Esophagus muscularis mucosa (tissue), 4 donors: ENCODE results near the gene CLEC19A. TPM values are rescaled to one million over a fixed set of nuclear protein-coding genes. Genes with fewer than 3 reads are reported as not detected.

Experiments used
- DNase-seq: peaks from one replicate; pipeline ENCODE4 v3.0.0-alpha.2; 2017; ENCODE audit errors: extremely low spot score
- H3K27ac ChIP-seq, 4 donors: fragments of 200-600 bp; sonication (generic); replicated peaks in 1 of 4; 1 replicate in 3 of 4; 2 replicates in 1 of 4; pipeline ENCODE4 v1.5.1; 2016 to 2019; ENCODE audit warnings: mild to moderate bottlenecking in 1 of 4
- H3K27me3 ChIP-seq, 4 donors: fragments of 200-600 bp; sonication (generic); one replicate each; pipeline versions ENCODE4 v1.5.1 to v1.6.0; 2016 to 2019
- H3K36me3 ChIP-seq, 4 donors: fragments of 200-600 bp; sonication (generic); one replicate each; pipeline ENCODE4 v1.5.1; 2016 to 2019
- H3K4me1 ChIP-seq, 4 donors: fragments of 200-600 bp; sonication (generic); one replicate each; pipeline ENCODE4 v1.5.1; 2016 to 2019
- H3K4me3 ChIP-seq, 4 donors: fragments of 200-600 bp; sonication (generic); 1 replicate in 2 of 4; 2 replicates in 2 of 4; pipeline ENCODE4 v1.5.1; 2016 to 2019; ENCODE audit warnings: mild to moderate bottlenecking in 4 of 4, moderate library complexity in 1 of 4
- H3K9me3 ChIP-seq, 4 donors: fragments of 200-600 bp; sonication (generic); 1 replicate in 3 of 4; 2 replicates in 1 of 4; pipeline ENCODE4 v1.5.1; 2016 to 2019
- CTCF ChIP-seq, 3 experiments: fragments of 200-600 bp in 2 of 3; fragments of 450-650 bp in 1 of 3; sonication (generic) in 2 of 3; IDR thresholded peaks; one replicate each; pipeline ENCODE4 v1.5.1; 2017 to 2019; ENCODE audit warnings: antibody characterized with exemption in 3 of 3, mild to moderate bottlenecking in 2 of 3, moderate library complexity in 1 of 3
- EP300 ChIP-seq: sonication (generic); formaldehyde crosslinking; IDR thresholded peaks from one replicate; pipeline ENCODE4 v1.6.1; 2017; ENCODE audit warnings: antibody characterized with exemption
- POLR2A ChIP-seq: fragments of 450-650 bp; IDR thresholded peaks from one replicate; pipeline ENCODE4 v1.6.1; 2017; ENCODE audit warnings: antibody characterized with exemption, moderate library complexity, mild to moderate bottlenecking, low read depth
- POLR2AphosphoS5 ChIP-seq, 2 donors: sonication (generic); formaldehyde crosslinking; IDR thresholded peaks; one replicate each; pipeline ENCODE4 v1.6.1; 2017; ENCODE audit warnings: antibody characterized with exemption in 2 of 2
- WGBS: methylation state at CpG from one replicate; pipeline ENCODE4 v1.1.5; 2018; 5-methylcytosine and 5-hydroxymethylcytosine counted together
- intact Hi-C: fragments of 100-400 bp; cut with DNase I; formaldehyde crosslinking; loops from one replicate; pipeline ENCODE4 v1.15.1; 2023
- total RNA-seq, 4 donors: library from RNA; depleted of rRNA; stranded (reverse); fragments of >200 nt; gene quantifications; one replicate each; pipeline versions ENCODE4 v1.1.0 to v1.2.1, GENCODE V29; 2016

The CLEC19A gene
- total RNA-seq, 4 donors from 2014 or later = not detected

- no peaks in the 10 kb centered on the region for H3K36me3 ChIP-seq
- H3K27me3 ChIP-seq = no peaks in the 10 kb centered on the region
- no peak overlapping the region for H3K27ac ChIP-seq
- TF ChIP-seq CTCF (IDR thresholded peaks at IDR 0.05) (no peak), POLR2AphosphoS5 (IDR thresholded peaks at IDR 0.05) (peak; percentile 55 to 75)
- WGBS = 45% methylated on average over 1 of the region's 1 CpG
- no peak for DNase-seq
- H3K9me3 ChIP-seq = no peaks in the 10 kb centered on the region
- intact Hi-C loops = no loop called here
- H3K4me3 ChIP-seq = no peak overlapping the region
- H3K4me1 ChIP-seq = peaks cover 0 to 11% (median 8%) of the 10 kb centered on the region in 4 donors
Measured at GRCh38 chr16:19284207-19284606, 1.3 kb upstream of the CLEC19A start.

- DNase-seq = no peak
- no peaks in the 10 kb centered on the region for H3K9me3 ChIP-seq
- WGBS = 91% methylated on average over 2 of the region's 2 CpGs
- TF ChIP-seq POLR2A = no peak
- TF ChIP-seq EP300 = no peak
- no peak for TF ChIP-seq CTCF (IDR thresholded peaks at IDR 0.05)
- TF ChIP-seq POLR2AphosphoS5 (IDR thresholded peaks at IDR 0.05) = no peak
- no peak overlapping the region for H3K4me3 ChIP-seq
- no peaks in the 10 kb centered on the region for H3K36me3 ChIP-seq
- peaks cover 0 to 25% (median 9%) of the 10 kb centered on the region in 4 donors for H3K4me1 ChIP-seq
- no peak overlapping the region for H3K27ac ChIP-seq
- no peaks in the 10 kb centered on the region for H3K27me3 ChIP-seq
- intact Hi-C loops = no loop called here
Measured at GRCh38 chr16:19286827-19287226, 1.3 kb downstream of the CLEC19A start.

- H3K27me3 ChIP-seq = no peaks in the 10 kb centered on the region
- H3K27ac ChIP-seq = no peak overlapping the region
- H3K4me3 ChIP-seq = no peak overlapping the region
- intact Hi-C loops = no loop called here
- 78% methylated on average over 4 of the region's 4 CpGs for WGBS
- TF ChIP-seq CTCF (IDR thresholded peaks at IDR 0.05) (no peak), POLR2A (no peak), POLR2AphosphoS5 (IDR thresholded peaks at IDR 0.05) (no peak), EP300 (no peak)
- peaks cover 0 to 25% (median 9%) of the 10 kb centered on the region in 4 donors for H3K4me1 ChIP-seq
- H3K9me3 ChIP-seq = no peaks in the 10 kb centered on the region
- no peaks in the 10 kb centered on the region for H3K36me3 ChIP-seq
- DNase-seq = no peak
Measured at GRCh38 chr16:19287241-19287640, 1.7 kb downstream of the CLEC19A start.

- intact Hi-C loops = no loop called here
- H3K27ac ChIP-seq = no peak overlapping the region
- no peaks in the 10 kb centered on the region for H3K9me3 ChIP-seq
- no peak overlapping the region for H3K4me3 ChIP-seq
- no peak for DNase-seq
- WGBS = 77% methylated on average over 7 of the region's 7 CpGs
- H3K36me3 ChIP-seq = no peaks in the 10 kb centered on the region
- H3K27me3 ChIP-seq = no peaks in the 10 kb centered on the region
- H3K4me1 ChIP-seq = peaks cover 0 to 17% (median 4%) of the 10 kb centered on the region in 4 donors
- TF ChIP-seq CTCF (IDR thresholded peaks at IDR 0.05) (no peak), POLR2AphosphoS5 (IDR thresholded peaks at IDR 0.05) (no peak), EP300 (no peak), POLR2A (no peak)
Measured at GRCh38 chr16:19288872-19289799, 3.6 kb downstream of the CLEC19A start.
